ENCODE measurements around the gene ZCCHC14.

DNA sequence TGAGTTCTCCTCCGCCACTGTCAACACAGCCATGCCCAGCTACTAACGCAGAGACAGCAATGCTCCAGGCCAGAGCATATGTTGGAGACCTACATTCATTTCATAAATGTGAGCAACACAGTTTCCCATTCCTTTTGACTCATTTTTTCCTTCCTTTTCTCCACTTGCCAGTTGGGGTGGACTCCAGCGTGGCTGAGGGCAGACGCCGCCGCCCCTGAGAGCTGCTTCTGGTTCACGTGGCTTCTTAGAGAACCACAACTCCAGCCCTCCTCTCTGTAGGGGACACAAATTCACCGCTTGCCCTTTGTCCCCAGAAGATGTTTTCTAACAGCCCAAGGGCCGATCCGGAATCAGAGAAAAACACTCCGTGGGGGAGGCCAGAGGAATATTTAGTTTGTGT is 45.8 kb upstream of the ZCCHC14 start:
- TF ChIP-seq, protein P1, sequence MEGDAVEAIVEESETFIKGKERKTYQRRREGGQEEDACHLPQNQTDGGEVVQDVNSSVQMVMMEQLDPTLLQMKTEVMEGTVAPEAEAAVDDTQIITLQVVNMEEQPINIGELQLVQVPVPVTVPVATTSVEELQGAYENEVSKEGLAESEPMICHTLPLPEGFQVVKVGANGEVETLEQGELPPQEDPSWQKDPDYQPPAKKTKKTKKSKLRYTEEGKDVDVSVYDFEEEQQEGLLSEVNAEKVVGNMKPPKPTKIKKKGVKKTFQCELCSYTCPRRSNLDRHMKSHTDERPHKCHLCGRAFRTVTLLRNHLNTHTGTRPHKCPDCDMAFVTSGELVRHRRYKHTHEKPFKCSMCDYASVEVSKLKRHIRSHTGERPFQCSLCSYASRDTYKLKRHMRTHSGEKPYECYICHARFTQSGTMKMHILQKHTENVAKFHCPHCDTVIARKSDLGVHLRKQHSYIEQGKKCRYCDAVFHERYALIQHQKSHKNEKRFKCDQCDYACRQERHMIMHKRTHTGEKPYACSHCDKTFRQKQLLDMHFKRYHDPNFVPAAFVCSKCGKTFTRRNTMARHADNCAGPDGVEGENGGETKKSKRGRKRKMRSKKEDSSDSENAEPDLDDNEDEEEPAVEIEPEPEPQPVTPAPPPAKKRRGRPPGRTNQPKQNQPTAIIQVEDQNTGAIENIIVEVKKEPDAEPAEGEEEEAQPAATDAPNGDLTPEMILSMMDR (conservative IDR thresholded peaks at IDR 0.05; ENCODE audit: low read depth, low read length), result no peak
- no peak for TF ChIP-seq EZH2 (IDR thresholded peaks at IDR 0.05; ENCODE audit: borderline replicate concordance, low read depth, low read length, poor library complexity, severe bottlenecking)
